NCI-H82 (cell line): ENCODE results near the gene NUAK2.
"Not testable (repeated sequence)": the region's sequence is repeated elsewhere in the genome, so short reads cannot be mapped to it uniquely, and the experiment has no call there.

Experiments used
- DNase-seq: peaks from one replicate; lab custom pipeline; 2025; lab: John Stamatoyannopoulos, UW

The NUAK2 gene

DNA sequence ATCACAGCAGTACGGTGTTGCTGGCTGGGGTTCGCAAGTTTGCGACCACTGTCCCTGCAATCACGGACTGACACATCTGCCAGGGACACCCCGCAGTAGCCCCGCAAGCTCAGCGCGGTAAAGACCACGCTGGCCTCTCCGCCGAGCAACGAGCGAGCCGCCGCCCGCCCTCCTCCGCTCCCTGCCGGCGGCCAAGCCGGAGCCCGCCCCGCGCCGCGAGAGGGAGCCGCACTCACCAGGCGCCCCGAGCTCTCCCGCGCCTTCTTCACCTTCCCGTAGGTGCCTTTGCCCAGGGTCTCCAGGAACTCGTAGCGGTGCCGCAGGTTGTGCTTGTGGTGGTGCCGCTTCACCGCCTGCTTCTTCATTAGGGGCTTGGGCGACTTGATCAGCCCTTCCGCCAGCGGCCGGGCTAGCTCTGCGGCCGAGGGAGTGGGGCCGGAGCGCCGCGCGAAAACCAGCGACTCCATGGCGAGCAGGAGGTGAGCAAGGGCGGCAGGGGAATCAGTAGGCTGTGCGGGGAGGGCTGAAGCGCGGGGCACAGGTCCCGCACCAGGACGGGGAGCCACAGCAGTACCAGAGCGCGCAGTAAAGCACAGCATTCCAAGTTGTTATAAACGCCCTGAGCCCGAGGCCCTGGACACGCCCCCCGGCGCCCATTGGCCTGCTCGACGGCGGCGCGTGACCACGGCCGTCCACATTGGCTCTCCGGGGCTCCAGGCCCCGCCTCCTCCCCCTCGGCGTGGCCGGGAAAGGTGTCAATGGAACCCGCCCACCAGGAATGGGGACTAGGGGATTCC is at the start of gene NUAK2:
Gene NUAK2 (minus strand): TSS at position 584 of the 797 bp plus-strand sequence. CDS start 117 bp downstream, at position 467.
- DNase-seq, result peak; percentile 99

- DNase-seq, result no peak
Measured at GRCh38 chr1:205370780-205371179, 49.2 kb upstream of the NUAK2 start.

- no peak for DNase-seq
Measured at GRCh38 chr1:205369701-205370123, 48.2 kb upstream of the NUAK2 start.

DNA sequence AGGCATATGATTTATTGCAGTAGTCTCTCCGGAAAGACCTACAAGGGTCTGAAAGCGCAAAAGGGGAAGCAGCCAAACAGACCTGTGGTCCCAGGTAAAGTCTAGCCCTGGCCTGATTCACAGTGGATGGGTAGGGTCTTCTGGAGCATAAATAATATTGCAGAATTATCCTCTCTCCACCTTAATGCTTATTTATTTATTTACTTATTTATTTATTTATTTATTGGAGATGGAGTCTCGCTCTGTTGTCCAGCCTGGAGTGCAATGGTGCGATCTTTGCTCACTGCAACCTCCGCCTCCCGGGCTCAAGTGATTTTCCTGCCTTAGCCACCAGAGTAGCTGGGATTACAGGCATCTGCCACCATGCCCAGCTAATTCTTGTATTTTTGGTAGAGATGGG is 46.9 kb upstream of the NUAK2 start:
- DNase-seq, result no peak

GRCh38 chr1:205365945-205366463 is 44.5 kb upstream of the NUAK2 start:
- DNase-seq, result no peak

- DNase-seq, result not testable (repeated sequence)
Measured at GRCh38 chr1:205365086-205365485, 43.5 kb upstream of the NUAK2 start.

GRCh38 chr1:205360891-205361290 is 39.3 kb upstream of the NUAK2 start:
- peak; percentile 45 for DNase-seq

- peak; percentile 96 for DNase-seq
Measured at GRCh38 chr1:205359771-205360565, 38.4 kb upstream of the NUAK2 start.

DNA sequence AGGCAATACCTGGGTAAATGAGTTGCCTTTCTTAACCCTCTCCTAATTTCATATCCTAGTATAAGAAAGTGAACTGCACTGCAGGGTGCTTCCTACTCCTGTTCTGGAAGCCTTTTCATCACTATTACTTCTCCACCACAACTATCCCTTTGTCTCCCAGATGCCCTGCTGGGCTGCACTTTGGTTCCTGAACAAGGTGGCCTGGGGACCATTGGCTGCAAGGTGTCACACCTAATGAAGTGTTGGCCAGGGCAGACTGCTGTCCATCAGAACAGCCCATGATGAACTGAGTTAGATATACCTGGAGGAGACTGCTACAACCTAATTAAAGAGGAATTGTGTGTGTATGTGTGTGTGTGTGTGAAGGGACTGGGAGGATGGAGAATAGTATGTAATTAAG is 37.0 kb upstream of the NUAK2 start:
- peak; percentile 61 for DNase-seq

DNA sequence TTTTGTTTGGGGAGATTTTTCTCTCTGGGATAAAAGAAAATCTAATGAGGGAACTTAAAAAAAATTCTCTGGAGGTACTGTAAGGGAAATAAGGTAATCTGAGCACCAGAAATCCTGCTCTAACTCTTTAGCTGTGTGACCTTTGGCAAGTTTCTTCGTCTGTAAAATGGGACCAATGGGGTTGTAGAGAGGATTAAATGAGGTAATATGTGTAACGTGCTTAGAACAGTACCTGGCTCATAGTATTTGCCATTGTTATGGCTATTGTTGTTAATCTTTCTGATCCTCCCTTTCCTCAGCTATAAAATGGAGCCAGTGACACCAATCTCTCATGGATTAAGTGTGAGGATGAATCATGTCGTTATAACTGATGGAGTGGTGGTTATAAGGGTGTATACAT is 36.0 kb upstream of the NUAK2 start:
- no peak for DNase-seq

DNA sequence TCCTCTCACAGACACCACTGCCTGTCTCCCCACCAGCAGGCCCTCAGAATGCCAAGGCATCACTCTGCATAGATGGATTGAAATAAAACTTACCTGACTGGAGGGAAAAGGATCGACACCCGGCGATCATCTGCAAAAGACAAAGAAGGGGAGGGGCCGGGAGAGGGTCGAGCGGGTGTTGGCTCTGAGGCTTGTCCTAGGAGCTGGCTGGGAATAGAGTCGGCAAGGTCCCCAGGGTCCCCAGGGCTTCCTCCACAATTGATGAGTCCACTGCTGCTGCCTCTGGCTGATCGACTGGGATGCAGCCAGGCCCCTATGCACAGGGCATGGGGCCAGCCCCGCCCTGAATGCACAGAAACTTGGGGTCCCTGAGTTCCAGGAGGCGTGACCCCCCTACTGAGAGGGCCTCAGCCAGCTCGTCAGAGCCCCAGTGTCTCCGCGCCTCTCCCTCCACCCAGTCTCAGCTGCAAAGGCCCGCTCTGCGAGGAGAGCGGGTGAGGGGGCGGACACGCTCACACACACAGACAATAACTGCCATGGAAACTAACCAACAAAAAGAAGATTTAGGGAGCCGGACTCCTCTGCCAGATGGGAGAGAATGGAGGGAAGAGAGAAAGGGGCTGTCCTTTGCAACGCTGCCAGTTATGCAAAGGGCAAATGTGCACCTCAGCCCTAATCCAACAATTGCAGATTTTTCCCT is 35.0 kb upstream of the NUAK2 start, which contains the start of gene KLHDC8A:
Gene KLHDC8A (minus strand): TSS at position 483 of the 700 bp plus-strand sequence. CDS start 13,318 bp downstream, outside the sequence.
- peak; percentile 73 for DNase-seq

- DNase-seq, result no peak
Measured at GRCh38 chr1:205355075-205355453, 33.5 kb upstream of the NUAK2 start.

DNA sequence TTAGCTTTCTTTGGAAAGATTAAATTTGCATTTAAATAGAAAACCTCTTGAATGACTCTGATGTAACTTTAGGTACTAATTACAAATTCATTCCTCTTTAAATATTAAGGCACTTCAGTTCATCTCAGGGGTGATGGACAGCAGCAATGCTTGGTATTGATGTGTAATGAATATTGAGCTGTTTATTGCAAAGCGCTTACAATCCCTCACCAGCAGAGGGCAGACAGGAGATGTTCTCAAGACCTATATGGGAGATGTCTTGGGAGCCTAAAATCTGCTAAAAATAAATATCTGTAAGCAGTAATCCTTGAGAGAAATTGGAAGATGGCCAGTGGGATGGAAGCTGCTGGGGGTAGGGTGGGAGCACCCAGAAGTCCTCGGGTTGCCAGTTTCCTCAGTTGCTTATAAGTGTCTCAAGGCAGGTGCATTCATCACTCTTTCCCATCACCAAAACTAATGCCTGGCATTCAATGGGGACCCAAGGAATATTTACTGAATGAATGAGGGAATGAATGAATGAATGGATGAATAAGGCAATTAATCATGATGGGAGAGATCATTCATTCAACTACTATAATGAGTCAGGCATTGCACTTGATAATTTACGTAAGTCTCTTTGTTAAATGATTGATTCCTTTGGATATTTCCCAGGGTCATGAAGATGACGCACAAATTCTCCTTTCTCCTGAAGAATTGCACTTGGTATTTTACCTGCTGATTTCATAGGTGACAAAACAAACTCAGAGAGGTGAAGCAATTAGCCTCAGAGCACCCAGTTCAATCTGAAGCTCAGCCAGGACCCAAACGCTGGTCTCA is 32.9 kb upstream of the NUAK2 start:
- DNase-seq, result peak; percentile 94

GRCh38 chr1:205353612-205354011 is 32.1 kb upstream of the NUAK2 start:
- no peak for DNase-seq

DNA sequence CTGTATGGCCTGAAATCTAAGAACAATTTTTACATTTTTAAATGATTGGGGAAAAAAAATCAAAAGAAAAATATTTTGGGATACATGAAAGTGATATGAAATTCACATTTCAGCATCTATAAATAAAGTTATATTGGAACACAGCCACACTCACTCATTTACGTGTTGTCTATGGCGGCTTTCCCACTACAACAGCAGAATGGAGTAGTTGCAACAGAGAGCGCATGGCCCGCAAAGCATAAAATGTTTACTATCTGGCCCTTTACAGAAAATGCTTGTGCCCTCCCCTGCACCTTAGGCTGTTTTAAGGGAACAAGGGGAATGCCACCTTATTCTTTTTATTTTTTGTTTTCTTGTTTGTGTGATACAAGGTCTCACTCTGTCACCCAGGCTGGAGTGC is 31.6 kb upstream of the NUAK2 start:
- DNase-seq, result no peak

DNA sequence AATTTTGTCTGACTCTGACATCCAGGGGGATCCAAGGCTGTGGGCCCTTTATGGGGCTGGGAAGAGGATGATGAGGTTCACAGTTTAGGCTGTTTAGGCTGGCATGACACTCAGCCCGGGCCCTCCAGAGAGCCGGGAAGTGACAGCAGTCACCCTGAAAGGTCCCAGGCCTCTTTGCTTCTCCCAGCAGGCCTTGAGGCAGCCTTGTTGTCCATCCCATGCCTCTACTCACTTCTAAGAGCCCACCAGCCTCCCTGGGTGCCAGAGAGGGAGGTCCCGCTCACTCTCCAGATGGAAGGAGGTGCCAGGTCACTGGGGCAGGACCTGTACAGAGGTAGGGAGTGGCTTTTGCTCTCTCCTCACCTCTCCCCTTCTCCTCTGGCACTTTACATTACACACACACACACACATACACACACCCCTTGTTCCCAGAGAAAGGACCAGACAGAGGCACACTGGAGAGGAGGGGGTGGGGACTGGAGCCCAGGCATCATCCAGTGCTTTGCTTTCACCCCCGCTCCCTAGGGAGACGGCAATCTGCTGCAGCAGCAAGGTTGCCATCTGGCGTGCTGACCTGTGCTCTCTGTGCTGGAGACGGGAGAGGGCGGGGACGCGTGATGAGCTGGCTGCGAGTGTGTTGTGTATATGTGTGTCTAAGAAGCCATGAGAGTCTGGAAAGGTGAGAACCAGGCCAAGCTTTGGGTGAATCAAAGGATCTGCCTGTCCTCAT is 30.6 kb upstream of the NUAK2 start:
- DNase-seq, result peak; percentile 100

DNA sequence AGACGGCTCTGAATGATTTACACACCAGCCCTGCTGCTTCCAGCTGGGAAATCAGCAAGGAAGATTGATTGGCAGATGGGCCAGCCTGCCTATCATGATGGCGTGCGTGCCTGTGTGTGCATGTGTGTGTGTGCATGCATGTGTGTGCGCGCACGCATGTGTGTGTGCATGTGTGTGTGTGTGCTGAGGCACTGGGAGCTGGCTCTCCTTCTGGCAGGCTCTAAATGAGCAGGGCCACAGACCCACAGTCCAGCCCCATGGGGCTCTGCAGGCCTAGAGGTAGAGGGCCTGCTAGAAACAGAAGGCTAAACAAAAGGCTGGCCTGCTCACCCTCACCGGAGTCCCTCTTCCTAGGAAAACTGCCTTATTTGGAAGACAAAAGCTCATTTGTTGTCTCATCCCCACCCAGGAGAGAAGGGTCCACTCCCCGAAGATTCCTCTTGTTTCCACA is 29.2 kb upstream of the NUAK2 start:
- peak; percentile 95 for DNase-seq

DNA sequence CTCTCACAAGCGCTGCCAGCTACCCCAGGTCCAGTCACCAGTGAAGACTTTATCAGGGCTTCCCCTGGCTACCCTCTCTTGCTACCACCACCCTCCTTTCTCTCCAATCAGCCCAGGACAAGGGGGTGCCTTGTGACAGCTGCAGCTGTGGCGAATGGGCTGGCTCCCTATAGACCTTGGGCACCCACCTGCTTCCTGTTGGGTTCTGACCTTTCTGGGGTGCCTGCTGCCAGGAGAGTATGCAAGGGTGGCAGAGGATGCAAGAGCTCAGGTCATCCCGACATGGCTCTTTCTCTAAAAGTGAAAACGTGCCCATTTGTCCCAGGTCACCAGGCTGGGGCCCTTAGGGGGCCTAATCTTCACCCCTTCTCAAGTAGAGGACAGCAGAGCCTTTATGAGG is 28.6 kb upstream of the NUAK2 start:
- no peak for DNase-seq

DNA sequence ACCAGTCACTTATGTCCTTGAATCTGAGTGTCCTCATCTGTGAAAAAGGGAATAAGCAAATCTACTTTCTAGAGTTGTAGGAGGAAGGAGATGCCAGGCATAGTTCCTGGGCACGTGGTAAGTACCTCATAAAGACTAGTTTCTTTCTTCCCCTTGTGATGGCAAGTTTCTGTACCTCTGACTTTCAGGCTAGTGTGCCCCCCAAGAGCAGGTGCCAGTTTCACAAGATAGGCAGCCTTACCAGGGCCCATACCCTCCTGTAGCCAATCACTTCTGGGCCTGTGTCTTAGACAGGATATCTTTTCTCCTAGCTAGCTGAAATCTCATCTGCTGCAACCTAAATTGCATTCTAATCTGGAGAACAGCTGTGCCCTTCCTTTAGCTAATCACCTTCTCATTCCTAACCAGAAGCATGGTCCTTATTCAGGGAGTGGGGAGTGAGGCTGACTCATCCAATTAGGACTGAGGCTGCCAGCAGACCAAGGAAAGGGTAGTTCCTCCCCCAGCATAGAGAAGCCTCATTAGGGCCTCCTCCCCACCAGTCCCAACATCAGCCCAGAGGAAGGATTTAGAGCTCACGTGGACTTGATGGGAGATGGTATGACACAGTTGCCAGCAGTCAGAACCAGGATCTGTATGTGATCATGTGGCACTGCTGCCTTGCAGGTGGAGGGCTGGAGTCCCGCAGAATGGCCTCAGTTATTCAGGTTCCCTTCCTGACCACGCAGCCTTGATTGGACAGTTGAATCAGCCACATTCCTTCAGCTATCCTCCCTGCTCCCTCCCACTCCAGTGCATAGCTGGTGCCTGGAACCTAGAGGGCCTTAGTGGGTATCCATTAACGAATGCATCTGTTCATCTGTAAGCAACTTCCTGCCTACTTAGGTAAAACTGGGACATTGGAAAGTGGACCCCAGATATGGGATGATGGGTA is 27.3 kb upstream of the NUAK2 start:
- DNase-seq, result peak; percentile 100
